ENCODE results near the gene ITSN1.

Gene ITSN1

DNA sequence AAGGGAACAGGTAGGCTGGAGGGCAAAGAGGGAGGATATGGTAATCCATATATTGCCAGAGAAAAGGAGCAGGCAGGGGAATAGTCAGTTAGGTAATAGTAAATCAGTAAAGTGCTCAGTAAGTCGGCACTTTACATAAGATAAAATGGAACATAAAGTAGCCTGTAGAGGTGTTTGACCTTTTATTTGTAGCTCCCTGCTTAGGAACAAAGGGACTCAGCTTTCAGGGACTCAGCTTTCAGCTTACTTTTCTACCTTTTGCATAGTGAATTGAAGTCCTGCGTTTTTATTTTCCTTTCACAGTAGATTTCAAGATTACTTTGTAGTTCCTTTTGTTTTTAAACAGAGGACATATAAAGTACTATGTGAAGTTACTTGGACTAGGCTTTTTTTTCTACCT, 87.3 kb downstream of the ITSN1 start:
- no peak for DNase-seq (ENCODE audit: low read depth)

DNA sequence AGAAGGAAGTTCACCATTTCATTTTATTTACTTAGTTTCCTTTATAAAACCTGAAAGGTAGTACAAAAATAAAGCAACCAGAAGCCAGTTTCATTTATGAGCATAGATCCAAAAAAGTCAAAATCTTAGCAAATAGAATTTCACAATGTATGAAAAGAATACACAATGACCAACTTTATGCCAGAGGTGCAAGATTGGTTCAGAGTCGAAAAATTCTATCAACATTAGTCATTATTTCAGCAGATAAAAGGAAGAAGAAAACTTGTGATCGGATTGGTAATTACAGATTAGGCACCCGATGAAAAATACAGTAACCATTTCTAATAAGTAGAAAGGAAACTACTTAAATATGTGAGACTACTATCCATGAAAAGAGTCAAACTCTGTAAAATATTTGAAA, 89.1 kb downstream of the ITSN1 start:
- DNase-seq (ENCODE audit: low read depth), result peak; percentile 36

DNA sequence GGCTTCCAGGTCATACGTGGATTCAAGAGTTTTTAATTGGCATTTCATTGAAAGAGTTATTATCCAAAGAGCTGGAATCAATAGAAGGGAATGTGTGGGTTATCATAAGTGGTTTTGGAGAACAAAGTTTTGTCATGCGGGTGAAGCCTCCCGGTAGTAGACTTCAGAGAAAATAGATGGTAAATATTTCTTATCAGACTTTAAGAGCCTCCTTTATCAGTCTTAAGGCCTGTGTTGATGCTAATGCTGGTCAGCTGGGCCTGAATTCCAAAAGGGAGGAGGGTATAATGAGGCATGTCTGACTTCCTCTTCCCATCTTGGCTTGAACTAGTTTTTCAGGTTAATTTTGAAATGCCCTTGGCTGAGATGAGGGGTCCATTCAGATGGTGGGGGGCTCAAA, 89.7 kb downstream of the ITSN1 start:
- DNase-seq (ENCODE audit: low read depth), result no peak

DNA sequence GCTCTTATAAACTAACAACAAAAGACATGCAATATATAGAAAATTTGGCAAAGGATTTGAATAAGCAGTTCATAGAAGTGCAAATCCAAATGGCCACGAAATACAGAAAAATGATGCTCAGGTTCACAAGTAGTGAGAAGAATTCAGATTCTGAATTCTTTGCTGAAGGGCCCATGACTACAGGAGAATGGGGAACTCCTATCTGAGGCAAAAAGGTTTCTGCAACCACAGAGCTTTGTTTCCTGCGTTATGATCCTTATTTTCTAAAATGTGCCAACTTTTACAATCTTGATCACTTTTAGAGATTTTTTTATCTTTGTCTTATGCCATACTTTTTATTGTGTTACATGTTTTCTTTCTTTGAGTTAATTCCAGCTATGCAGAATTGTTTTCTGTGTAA, 91.3 kb downstream of the ITSN1 start:
- DNase-seq (ENCODE audit: low read depth), result no peak

DNA sequence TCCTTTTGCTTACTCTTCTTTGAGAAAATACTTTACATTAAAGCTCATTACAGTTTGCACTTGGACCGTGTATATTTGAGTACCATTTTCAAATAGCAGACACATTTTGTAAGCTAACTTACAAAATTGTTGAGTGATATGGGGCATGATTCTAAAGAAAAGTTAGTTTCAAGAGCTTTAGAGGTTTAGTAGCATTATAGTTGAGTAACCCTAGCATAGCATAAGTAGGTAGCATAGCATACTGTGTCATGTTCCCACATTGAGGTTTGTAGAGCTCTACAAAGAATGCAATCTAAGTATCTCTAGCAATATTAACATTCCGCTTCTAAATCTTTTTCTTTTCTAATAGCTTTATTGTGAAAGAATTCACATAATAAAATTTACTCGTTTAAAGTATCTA, 92.0 kb downstream of the ITSN1 start:
- DNase-seq (ENCODE audit: low read depth), result no peak

DNA sequence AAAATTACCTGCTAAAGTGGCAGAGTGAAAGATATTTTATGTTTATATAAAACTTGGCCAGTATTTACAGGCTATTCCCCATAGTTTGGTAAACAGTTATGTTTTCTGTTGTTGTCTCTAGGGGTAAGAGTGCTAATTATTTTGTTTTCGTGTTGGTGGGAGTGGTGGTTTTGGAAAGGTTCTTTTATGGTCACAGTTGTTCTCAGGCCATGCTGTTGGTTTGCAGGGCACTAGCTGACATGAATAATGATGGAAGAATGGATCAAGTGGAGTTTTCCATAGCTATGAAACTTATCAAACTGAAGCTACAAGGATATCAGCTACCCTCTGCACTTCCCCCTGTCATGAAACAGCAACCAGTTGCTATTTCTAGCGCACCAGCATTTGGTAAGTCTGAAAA, 92.5 kb downstream of the ITSN1 start:
- DNase-seq (ENCODE audit: low read depth), result no peak

DNA sequence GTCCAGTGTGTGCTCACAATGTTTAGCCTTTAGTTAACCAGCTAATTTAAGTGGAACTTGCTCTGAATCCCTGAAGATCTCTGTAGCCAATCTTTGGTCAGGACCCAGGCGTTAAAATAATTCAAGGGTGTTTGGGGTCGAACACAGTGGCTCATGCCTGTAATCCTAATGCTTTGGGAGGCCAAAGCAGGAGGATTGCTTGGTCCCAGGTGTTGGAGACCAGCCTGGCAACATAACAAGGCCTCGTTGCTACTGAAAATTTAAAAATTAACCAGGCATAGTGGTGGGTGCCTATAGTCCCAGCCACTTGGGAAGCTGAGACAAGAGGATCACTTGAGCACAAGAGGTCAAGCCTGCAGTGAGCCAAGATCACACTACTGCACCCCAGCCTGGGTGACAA, 94.3 kb downstream of the ITSN1 start:
- no peak for DNase-seq (ENCODE audit: low read depth)

DNA sequence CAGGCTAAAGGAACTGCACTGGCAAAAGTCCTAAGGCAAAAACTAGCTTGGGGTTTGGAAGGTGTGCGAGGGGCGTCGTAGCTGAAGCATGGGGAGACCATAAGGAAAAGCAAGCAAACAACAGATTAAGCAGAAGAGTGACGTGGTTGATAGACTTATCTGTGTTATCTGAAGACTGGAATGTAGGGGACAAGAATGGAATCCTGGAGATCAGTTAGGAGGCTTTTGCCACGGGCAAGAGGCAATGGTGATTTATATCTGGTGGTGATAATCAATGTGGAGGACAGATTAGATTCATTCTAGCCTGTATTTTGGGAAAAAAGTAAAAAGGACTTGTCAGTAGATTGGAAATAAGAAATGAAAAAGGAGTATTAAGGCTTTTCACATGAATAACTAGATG, 97.4 kb downstream of the ITSN1 start:
- DNase-seq (ENCODE audit: low read depth), result no peak

DNA sequence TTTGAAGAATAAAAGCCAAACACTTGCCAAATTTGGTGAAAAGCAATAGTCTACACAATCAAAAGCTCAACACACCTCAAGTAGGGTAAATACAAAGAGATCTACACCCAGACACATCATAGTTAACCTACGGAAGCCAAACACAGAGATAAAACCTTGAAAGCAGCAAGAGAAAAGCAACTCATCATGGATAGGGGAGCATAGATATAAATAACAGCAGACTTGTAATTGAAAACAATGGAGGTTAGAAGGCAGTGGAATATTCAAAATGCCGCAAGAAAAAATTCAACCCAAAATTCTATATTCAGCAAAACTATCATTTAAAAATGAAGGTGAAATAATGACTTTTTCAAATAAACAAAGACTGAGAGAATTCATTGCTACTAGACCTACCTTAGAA, 105.1 kb downstream of the ITSN1 start:
- DNase-seq (ENCODE audit: low read depth), result no peak

DNA sequence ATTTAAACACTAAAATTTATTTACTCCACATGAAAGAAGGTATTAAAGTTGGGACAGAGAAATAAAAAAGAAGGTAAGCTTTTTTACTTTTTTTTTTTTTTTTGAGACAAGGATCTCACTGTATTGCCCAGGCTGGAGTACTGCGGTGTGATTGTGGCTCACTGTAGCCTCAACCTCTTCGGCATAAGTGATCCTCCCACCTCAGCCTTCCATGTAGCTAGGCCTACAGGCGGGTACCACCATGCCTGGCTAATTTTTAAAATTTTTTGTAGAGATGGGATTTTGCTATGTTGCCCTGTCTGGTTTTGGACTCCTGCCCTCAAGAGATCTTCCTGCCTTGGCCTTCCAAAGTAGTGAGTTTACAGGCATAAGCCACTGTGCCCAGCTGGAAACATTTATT, 106.6 kb downstream of the ITSN1 start:
- no peak for DNase-seq (ENCODE audit: low read depth)

DNA sequence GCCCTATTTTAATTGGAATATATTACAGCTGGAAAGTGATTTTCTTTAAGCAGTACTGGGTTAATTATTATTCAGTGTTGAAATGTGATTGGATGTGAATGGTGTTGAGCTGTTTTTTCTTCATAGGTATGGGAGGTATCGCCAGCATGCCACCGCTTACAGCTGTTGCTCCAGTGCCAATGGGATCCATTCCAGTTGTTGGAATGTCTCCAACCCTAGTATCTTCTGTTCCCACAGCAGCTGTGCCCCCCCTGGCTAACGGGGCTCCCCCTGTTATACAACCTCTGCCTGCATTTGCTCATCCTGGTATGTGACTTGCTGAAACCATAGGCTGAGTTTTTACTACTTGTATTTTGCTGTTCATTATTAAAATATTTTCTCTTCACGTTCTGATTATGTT, 107.7 kb downstream of the ITSN1 start:
- no peak for DNase-seq (ENCODE audit: low read depth)

DNA sequence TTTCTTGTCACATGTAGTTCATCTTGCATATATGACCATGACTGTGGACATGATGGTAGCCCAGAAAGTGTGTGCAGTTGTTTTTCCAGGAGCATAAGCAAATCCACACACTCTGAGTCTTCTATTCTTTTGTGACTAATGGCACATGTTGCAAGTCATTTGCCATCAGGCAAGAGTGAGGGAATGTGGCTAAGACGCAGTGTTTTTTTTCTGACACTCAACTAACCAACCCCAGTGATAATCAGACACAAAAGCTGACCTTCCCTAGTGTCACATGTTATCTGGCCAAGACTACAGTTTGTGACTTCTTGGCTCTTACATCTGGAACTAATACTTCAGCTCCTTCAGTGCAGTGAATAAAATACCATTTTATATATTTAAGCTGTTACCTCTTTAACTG, 108.8 kb downstream of the ITSN1 start:
- peak; percentile 27 for DNase-seq (ENCODE audit: low read depth)

DNA sequence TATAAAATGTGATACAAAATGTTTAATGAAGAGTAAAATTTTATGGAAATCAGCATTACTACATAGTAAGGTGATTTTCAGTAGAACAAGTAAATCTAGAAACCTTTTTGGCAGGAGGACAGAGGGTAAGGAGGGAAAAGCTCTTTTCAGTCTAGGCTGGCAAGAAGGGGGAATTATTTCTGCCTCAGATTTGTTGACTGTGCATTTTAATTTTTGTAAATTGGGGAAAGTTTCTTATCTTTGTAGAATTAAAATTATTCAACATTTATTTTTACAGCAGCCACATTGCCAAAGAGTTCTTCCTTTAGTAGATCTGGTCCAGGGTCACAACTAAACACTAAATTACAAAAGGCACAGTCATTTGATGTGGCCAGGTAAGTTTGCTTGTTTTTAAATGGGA, 109.2 kb downstream of the ITSN1 start:
- no peak for DNase-seq (ENCODE audit: low read depth)

DNA sequence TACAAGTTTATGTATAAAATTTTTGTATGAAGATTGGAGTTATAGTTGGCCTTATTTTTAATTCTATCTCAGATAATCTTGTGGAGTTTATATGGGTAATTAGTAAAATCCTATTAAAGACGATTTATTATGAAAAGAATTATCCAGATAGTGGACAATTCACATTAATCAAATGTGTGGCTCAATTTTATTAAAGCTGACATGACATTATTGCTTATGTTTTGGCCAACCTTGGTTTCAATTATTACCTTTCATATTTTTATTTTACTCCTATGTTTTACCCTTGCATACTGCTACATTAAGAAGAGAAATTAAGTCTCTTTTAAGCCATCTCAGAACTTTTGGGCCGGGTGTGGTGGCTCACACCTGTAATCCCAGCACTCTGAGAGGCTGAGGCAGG, 110.0 kb downstream of the ITSN1 start:
- DNase-seq (ENCODE audit: low read depth), result no peak

DNA sequence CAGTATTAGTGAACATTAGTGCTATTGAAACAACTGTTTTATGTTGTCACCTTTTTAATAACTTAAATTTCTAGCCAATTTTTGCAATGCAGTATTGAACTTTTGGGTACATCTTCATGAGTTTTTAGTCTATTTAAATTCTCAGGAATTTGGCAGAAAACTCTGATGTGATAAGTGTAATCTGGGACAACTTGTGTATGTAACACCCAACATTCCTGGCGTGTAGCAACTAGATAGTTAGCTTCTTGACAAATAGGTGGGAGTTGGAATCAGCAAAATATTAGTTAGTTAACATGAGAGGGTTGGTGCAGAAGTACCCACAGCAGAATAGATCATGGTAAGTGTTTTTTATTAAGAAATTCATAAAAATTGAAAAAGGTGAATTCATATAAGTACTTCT, 111.6 kb downstream of the ITSN1 start:
- no peak for DNase-seq (ENCODE audit: low read depth)

DNA sequence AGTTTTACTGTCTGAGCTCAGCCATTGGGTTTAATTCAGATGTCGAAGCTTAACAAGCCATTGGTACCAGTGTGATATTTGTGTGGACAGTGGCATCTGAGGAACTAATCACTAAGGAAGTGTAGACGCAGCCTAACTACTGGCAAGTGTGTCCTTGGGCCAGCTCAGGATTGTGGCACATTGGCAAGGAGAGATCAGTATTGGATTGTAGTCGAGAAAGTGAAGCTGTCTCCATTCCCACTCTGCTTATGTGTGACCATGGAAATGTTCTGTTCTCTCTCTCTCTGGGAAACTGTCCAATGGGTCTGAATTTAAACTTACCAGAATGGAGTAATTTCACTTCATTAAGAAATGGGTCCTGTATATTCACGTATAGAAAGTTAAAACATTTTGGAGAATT, 112.2 kb downstream of the ITSN1 start:
- DNase-seq (ENCODE audit: low read depth), result no peak

DNA sequence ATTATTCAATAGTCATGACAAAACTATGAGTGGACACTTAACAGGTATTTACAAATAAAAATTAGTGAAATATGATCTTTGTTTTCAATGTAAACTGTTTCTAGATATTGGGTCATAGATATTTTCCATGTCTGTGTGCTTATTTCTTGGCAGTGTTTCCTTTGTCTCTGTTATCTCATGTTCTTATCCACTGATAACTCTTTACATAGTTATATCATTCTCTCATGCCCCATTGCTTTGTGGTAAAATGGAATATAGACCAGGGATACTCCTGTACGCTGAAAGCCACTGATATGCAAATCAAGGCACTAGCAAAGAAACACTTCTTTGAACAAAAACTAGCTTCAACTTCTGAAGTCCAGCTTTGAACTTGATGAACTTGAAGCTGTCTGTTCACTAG, 113.1 kb downstream of the ITSN1 start:
- no peak for DNase-seq (ENCODE audit: low read depth)

DNA sequence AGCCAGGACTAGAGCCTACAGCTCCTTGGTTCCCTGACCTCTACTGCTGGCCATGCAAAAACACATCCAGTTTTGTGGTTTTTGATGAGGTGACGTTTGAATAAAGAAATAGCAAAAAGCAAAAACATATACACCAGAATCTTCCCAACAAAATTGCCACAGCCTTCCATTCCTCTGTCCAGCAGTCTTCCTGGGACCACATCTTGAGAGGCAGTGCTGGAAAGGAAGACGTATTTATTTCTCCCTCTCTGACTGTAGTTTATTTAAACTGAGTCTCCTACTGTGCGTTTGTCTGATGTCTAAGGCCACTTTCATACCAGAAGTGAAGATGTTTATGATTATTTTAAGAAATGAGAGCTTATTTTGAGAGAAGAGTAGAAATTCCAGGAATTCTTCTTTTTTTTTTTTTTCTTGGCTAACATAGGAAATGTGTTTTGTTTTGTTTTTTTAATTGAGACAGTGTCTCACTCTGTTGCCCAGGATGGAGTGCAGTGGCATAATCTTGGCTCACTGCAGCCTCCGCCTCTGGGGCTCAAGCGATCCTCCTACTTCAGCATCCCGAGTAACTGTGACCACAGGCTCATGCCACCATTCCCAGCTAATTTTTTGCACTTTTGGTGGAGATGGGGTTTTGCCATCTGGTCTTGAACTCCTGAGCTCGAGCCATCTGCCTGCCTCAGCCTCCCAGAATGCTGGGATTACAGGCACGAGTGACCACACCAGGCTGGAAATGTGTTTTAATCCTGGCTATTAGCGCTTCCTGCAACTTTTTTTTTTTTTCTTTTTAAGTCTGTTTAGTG, 118.5 kb downstream of the ITSN1 start:
- peak; percentile 44 for DNase-seq (ENCODE audit: low read depth)

DNA sequence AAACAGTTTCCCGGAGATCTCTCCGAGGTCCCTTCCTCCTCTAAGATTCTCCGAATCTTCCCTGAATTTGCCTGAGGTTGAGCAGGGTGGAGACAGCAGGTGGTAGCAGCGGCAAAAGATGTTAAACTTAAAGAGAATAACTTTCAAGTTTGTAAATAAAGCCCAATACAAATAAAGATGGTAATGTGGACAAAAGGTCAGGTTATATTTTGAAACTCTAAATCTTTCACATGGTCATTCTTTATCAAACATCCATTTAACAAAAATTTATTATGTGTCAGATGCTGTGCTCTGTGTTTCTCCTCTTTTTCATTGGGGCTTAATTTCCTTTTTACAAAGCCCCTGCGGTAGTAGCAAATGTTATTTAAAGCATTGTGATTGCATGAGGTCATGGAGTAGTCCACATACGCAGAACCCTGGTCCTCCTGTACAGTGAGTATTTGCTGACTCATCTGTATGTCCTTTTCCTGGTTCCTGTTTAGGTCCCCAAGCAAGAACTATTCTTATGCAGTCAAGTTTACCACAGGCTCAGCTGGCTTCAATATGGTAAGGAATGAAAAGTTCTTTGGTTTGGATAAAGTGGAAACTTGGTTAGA, 119.2 kb downstream of the ITSN1 start:
- DNase-seq (ENCODE audit: low read depth), result peak; percentile 97

DNA sequence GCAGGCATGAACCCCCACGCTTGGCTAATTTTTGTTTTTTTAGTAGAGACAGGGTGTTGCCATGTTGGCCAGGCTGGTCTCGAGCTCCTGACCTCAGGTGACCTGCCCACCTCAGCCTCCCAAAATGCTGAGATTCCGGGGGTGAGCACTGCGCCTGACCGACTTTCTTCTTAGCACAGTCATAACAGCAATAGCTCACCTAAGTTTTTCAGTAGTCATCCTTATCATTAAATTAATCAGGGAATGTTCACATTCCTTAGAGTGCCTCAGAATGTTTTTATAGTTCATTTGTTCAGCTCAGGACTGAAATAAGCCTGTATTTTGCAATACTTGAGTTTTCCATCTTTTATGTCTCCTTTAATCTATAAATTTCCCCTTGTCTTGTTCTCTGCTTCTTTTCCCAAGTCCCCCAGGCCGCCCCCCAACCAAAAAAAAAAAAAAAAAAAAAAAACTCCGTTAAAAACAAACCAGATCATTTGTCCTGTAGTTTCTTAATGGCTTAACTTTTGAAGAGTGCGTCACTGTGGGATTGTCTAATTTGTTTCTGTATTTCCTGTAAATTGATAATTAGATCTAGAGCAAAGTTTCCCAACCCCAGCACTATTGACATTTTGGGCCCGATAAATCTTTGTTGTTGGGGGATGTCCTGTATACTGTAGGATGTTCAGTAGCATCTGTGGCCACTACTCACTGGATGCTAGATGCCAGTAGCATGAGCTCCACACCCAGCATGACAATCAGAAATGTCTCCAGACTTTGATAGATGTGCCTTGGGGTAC, 120.7 kb downstream of the ITSN1 start:
- DNase-seq (ENCODE audit: low read depth), result peak; percentile 59

DNA sequence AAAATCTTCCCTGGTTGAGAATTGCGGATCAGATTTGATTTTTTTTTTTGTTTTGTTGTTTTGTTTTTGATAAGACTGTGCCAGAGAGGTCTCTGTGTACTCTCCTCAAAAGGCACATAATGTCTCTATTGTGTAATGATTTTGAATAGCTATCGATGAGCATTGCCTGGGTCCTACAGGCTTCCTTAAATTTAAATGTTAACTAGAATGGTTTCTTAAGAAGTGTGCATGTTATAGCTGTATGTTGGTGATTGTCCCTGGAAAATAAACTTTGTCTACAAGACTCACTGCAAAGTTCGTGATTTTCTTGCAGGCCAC, 121.2 kb downstream of the ITSN1 start:
- DNase-seq (ENCODE audit: low read depth), result no peak

DNA sequence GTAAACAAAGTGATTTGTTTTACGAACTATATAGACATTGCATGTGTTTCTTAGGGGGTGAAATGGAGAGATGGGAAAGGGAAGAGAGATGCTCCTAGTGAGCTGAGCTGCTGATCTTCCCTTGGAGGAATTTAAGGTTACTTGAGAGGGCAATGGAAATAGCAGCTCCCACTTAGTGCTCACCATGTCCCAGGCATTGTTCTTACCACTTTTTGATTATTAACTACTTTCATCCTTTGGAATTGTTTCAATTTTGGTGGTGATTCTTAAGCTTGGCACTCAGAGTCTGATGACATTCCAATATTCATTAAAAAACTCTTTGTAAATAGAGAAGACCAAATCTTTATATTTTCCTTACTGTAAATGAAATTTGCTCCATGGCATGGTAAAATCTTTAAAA, 124.9 kb downstream of the ITSN1 start:
- DNase-seq (ENCODE audit: low read depth), result peak; percentile 9

DNA sequence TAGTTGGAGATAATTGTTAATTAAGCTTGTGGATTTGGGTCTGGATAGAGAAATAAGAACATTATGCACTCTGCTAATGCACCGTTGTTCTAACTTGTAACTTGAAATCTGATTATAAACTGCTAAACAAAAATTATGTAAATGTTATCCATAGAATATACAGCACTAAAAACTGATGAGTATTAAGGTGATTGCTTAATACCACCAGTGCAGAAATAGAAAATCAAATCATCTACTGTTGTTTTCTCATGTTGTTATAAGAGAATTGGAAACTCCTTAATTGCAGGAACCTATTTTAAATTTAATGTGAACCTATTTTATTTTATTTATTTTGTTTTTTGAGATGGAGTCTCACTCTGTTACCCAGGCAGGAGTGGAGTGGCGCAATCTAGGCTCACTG, 125.7 kb downstream of the ITSN1 start:
- DNase-seq (ENCODE audit: low read depth), result no peak

DNA sequence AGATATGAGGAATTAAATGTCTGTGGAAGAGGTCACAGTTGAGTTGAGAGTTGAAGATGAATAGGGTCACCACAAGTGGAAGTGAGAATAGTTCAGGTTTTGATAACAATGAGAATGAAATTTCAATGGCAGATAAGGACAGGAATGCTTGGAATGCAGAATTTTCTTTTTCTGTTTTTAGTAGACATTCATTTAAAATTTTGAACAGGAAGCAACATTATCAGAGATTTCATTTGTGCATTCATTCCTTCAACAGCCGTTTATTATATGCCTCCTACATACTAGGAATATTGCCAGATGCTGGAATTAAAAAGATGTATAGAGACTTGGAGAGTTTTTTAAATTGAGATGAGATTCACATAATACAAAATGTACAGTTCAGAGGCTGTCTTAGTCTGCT, 126.8 kb downstream of the ITSN1 start:
- DNase-seq (ENCODE audit: low read depth), result no peak

Measured in ELR (cell line).